Measurements from ENCODE around the gene HELB.

HELB gene

GRCh38 chr12:66301944-66302826 lies at the start of gene HELB:
HELB (plus strand) TSS chr12:66302493; CDS start chr12:66302604, 111 bp downstream.
- peak; percentile 96 to 99 for DNase-seq (ENCODE audit: low read depth in 2 of 2)

DNA sequence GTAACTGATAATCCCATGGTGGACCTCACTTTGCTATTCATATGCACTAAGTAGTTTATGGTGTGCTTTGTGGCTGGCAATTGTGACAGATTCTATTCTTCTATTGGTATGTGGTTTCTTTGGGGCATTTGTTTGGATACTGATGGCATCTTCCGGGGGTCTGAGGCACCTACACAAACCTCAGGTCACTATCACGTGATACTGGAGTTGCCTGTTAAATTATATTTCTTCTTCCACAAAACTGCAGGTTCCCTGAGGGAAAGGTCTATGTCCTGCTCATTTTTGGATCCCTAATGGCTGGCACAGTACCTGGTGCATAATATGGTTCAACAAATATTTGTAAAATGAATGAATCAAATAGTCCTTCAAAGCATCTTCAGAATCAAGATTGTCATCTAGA lies 49.5 kb upstream of the HELB start:
- no peak for DNase-seq (ENCODE audit: low read depth in 2 of 2)

GRCh38 chr12:66255737-66256136 lies 46.6 kb upstream of the HELB start:
- no peak for DNase-seq (ENCODE audit: low read depth in 2 of 2)

GRCh38 chr12:66258011-66258410 lies 44.3 kb upstream of the HELB start:
- DNase-seq (ENCODE audit: low read depth in 2 of 2): no peak

DNA sequence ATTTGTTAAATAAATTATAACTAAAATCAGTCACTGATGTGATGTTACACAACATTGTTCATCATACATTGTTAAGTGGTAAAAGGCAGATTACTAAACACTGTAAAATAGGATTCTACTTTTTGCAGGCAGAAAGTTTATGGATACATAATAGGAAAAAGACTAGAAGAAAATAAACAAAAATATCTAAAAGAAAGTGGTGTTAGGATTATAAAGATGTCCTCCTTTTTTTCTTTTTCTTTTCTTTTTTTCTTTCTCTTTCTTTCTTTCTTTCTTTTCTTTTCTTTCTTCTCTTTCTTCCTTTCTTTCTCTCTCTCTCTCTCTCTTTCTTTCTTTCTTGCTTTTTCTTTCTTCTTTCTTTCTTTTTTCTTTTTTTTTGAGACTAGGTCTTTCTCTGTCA lies 39.6 kb upstream of the HELB start:
- DNase-seq (ENCODE audit: low read depth in 2 of 2): no peak

DNA sequence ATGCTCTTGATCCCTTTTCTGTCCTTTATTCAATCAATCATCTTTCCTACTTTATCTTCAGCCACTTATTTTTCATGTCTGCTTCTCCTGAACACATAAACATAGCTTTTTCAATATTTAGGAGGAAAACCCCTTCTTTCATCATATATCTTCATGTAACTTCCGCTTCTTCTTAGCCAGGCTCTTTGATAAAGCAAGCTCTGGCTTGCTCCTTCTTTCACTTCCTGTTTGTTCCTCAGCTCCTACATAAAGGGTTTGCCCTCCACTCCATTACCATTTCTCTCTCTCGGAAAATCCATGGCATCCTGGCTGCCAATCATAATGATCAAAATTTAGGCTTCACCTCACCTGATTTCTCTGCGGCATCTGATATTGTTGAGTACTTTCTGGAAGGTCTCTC lies 33.7 kb upstream of the HELB start:
- DNase-seq (ENCODE audit: low read depth in 2 of 2): no peak

DNA sequence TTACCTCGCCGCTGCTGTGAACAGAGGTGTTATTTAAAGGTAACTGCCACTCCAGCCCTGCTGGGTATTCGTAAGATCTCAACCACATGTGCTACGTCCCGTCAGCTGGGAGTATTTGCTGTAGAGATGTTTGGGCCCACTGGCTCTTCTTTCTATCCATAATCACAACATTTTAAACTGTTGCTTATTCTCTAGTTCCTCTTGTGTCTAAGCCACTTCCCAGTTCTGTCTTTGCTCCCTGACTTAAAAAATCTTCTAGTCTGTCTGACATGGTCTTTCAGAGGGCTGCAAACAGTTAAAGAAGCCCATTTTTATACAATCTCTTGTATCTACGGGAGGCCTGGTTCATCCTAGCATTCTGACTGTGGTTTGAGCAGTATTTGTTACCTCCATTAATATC lies 33.2 kb upstream of the HELB start:
- DNase-seq (ENCODE audit: low read depth in 2 of 2): no peak

DNA sequence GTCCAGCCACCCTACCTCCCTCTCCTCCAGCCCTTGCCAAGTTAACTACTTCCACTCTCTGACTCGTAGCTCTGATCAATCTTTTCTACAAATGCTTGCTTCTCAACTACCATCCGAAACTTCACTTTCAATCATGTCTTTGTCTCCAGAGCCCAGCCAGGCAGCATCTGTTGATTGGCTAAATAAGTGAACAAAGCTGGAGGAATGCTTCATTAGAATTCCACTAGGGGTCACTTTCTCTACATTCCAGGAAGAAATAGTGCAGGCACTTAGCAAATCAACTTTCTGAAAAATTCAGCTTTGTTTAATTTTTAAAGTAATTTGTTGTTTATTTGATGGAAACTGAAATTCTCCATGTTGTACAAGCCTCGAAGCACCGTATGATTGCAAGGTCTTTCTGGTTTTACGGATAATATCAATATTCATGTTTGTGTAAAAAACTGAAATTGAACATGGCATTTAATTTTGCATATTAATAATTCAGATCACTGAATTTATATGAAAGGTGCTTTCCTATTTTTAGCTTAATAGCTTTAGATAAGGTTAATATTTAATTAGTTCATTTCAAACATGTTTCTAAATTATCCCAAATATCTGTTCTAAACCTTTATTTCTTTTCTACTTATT lies 32.4 kb upstream of the HELB start:
- no peak for DNase-seq (ENCODE audit: low read depth in 2 of 2)

DNA sequence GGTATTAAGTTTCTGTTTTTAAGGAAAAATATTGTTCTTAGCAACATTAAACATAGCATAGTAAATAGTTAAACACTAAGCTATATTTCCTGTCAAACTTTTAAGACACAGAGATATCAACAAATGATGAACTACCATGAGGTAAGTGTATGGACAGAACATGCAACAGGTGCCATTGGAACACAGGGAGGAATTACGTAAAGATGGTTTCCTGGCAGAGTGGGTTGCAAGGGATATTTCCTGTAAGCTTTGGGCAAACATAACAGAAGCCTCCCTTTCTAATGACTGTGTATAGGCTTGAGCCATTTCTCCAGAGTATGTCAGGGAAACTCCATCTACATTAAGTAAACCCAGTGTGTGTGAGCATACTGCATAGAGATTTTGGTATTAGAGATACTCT lies 31.7 kb upstream of the HELB start:
- no peak for DNase-seq (ENCODE audit: low read depth in 2 of 2)

GRCh38 chr12:66272650-66273049 lies 29.6 kb upstream of the HELB start:
- no peak for DNase-seq (ENCODE audit: low read depth in 2 of 2)

- no peak for DNase-seq (ENCODE audit: low read depth in 2 of 2)
Observed at GRCh38 chr12:66273147-66273546, 29.1 kb upstream of the HELB start.

GRCh38 chr12:66275040-66275439 lies 27.3 kb upstream of the HELB start:
- no peak for DNase-seq (ENCODE audit: low read depth in 2 of 2)

DNA sequence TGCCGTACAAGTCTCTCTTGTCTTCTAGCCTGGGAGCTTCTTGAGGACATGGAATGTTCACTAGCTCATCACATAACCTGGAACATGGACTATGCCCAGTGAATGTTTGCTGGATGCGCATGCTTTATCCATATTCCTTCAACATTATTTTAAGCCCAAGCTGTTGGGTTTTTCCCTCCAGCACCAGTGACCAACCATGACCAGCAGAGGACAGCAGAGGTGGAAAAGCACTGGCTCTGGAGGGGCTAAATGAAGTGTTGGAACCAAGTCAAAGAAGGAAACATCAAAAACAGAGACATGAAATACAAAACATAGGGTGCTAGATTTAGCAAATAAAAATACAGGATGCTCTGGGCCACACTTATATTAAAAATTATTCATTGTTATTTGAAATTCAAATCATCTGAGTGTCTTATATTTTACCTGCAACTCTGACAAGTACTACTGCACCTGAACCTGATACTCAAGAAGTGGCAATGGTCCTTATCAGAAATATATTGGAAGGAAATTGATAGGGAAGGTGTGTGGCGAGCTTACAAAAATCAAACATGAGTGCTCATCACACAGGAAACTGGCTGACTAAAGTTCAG lies 23.1 kb upstream of the HELB start:
- DNase-seq (ENCODE audit: low read depth in 2 of 2): no peak

DNA sequence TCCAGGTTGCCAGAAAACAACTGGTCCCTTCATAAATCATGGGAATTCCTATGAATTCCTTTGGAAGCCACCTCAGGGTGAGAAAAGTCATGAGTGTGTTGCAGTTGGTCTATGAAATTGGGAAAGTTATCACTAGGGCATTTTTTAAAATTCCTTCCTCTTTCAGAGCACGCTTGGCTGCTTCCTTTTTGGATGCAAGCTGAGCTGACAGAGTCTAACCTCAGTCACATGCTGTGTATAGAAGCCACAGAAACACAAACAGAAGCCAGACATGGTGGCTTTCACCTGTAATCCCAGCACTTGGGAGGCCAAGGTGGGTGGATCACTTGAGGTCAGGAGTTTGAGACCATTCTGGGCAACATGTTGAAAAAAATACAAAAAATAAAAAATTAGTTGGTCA lies 21.7 kb upstream of the HELB start:
- DNase-seq (ENCODE audit: low read depth in 2 of 2): no peak

- no peak for DNase-seq (ENCODE audit: low read depth in 2 of 2)
Observed at GRCh38 chr12:66282244-66282643, 20.0 kb upstream of the HELB start.

DNA sequence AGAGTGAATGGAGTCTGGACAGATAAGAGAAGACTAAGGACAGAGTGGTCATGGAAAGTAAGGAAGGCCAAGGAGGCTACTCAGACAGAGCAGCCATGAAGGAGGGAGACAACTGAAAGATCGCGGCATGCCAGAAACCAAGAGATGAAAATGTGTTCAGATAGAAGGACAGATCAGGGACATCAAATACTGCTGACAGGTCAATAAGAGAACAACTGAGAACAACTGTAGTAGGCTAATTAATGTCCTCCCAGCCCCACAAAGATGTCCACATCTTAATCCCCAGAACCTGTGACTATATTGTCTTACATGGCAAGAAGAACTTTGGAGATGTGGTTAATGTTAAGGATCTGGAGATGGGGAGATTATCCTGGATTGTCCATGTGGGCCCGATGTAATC lies 15.0 kb upstream of the HELB start:
- no peak for DNase-seq (ENCODE audit: low read depth in 2 of 2)

GRCh38 chr12:66288121-66288520 lies 14.2 kb upstream of the HELB start:
- no peak for DNase-seq (ENCODE audit: low read depth in 2 of 2)

DNA sequence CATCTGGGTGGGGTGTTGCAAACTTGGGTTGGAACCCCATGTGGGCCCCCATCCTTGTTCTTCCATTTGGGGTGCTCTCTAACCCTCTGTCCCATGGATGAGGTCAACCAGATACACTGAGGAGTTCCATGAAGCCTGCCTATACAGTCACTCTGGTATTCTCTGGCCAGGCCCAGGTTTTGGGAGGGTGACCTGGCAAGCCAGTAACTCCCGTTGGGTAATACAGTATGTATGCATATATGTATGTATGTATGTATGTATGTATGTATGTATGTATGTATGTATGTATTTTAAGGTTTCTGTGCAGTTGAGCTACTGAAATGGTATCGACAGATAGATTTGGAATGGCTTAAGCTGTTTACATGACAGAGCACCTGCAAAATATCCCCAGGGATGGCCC lies 12.8 kb upstream of the HELB start:
- no peak for DNase-seq (ENCODE audit: low read depth in 2 of 2)

GRCh38 chr12:66290716-66291200 lies 11.5 kb upstream of the HELB start:
- DNase-seq (ENCODE audit: low read depth in 2 of 2): no peak

DNA sequence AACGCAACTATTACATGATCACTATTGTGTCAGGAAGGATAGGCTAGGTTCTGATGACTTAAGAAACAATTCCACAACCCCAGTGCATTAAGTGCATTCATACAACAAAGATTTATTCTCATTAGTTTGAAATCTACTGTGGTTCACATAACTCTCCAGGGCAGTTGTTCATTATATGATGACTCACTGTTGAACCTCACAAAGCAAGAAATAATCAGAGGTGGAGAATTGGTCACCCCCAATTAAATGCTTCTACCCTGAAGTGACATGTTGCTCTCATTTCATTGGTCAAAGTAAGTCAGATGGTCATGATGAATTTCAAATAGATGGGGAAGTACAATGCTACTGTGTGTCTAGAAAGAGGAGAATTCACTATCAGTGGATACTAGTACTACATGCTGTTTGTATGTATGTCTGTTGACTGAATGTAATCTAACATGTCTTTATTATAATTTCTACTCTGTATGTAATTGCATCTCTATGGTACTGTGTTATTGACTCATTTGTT lies 6.1 kb upstream of the HELB start:
- no peak for DNase-seq (ENCODE audit: low read depth in 2 of 2)

GRCh38 chr12:66297080-66297479 lies 5.2 kb upstream of the HELB start:
- no peak for DNase-seq (ENCODE audit: low read depth in 2 of 2)

GRCh38 chr12:66297923-66298322 lies 4.4 kb upstream of the HELB start:
- no peak for DNase-seq (ENCODE audit: low read depth in 2 of 2)

DNA sequence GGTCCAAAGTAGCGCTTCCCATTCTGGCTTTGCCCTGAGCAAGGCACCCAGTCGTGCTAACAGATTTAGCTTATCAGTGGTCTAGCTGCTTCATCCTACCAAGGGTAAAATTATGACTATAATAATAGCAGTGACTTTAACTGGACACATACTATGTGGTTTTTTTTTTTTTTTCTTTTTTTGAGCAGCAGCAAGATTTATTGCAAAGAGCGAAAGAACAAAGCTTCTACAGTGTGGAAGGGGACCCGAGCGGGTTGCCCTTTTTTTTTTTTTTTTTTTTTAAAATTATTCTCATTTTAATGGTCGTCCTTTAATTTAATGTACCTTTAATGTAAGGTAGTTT lies 505 bp downstream of the HELB start:
- DNase-seq (ENCODE audit: low read depth in 2 of 2): no peak
